ENCODE data around the gene WDR5.

The WDR5 gene

DNA sequence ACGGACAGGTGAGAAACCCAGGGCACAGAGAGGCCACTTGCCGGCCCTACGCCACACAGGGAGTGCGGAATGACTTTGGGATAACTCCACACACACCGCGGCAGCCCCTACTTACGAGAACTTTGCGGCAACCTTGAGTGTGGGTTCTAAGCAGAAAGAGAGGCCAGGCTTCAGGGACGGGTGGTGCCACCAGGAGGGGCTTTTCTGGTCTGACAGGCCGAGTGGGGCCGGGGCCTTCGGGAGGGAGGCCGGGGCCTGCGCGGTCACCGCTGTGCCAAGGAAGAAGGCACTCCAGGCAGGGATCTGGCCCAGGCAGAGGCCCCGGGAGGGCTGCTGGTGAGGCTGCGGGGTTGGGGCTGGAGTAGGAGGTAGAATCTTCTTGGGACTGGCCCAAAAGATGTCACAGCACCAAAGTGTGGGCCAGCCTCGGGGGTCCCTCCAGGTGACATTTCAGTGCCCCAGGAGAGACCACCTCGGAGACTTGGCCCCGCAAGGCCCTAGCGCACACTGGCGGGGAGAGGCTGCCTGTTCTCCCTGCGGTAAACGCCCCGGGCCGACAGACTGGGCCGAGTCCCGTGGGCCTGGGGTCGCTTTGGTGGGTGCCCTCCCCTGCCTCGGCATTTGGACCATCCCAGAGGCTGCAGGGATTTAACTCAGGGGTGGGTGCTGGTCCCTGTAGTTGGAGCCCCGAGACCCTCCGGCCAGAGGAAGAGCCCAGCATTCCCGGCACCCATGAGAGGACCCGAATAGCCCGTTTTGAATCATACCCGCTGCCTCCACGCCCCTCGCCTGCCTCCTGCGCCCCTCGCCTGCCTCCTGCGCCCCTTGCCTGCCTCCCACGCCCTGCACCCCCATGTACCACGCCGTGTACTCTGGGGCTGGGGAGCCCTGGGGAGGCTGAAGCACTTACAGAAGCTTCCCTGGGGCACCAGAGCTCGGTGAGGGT lies 37.5 kb downstream of the WDR5 start:
- DNase-seq, result no peak

DNA sequence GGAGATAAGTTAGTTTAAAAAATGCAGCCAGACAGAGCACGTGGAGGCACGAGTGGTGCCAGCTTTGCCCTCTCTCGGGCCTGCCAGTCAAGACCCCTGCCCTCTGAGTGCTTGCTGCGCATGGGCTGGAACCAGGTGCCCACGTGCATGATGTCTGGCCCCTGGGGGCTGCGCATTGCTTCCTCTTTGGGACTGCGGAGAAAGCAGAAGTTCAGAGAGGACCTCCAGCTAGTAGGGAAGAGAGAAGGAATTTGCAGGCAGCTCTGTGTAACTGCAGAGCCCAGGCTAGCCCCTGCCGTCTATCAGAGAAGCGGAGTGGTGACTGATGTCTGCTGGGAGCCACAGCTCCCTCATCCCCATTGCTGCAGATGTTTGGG lies 38.2 kb downstream of the WDR5 start:
- DNase-seq, result no peak

DNA sequence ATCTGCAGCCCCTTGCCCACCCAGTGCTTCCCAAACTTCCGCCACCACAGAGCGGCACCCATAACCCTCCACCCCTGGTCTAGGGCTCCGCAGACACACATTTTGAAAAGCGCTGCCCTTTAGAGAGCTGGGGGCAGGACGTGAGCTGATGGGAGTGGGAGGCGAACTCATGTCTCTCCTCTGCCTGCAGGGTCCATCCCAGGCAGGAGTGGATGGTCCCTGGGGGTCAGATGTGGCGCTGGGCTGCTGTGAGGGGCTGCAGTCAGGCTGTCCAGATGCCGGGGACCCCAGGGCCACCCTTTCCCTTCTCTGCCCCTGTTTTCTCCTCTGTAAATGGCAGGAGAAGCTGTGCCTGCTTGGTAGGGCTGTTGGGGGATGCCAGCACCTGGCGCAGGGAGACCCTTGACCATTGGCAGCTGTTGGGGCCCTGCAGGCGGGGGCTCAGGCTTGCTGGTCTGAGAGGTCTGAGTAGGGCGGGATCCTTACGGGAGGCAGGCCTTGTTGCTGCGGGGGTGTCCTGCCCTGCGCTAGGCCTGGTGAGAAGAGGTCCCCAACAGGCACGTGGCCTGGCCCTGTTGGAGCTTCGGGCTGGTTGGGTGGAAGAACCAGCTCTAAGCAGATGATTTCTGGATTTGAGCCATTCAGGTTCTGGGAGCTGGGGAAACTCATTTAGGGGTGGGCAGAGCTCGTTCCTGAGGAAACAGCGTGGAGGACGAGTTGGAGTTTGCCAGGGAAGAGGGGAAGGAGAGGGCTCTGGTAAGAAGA lies 38.8 kb downstream of the WDR5 start:
- no peak for DNase-seq

- DNase-seq, result no peak
These were observed 39.5 kb downstream of the WDR5 start for GRCh38 chr9:134175291-134175807.

- no peak for DNase-seq
These were observed 40.1 kb downstream of the WDR5 start for GRCh38 chr9:134175808-134176598.

DNA sequence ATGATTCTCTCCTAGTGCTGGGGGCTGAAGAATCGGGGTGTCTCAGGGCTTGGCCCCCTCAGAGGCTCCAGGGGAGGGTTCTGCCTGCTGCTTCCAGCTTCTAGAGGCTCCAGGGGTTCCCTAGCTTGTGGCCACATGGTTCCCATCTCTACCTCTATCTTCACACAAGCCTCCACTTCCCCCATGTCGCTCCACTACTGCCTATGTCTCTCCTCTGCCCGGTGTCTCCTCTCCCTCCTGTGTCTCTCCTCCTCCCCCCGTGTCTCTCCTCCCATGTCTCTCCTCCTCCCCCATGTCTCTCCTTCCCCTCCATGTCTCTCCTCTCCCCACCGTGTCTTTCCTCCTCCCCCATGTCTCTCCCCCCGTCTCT lies 40.7 kb downstream of the WDR5 start:
- no peak for DNase-seq

DNA sequence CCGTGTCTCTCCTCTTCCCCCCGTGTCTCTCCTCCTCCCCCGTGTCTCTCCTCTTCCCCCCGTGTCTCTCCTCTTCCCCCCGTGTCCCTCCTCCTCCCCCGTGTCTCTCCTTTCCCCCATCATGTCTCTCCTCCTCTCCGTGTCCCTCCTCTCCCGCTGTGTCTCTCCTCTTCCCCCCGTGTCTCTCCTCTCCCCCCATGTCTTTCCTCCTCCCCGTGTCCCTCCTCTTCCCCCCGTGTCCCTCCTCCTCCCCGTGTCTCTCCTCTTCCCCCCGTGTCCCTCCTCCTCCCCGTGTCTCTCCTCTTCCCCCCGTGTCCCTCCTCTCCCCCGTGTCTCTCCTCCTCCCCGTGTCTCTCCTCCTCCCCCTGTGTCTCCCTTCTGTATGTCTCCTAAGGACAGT lies 41.3 kb downstream of the WDR5 start:
- DNase-seq, result no peak

DNA sequence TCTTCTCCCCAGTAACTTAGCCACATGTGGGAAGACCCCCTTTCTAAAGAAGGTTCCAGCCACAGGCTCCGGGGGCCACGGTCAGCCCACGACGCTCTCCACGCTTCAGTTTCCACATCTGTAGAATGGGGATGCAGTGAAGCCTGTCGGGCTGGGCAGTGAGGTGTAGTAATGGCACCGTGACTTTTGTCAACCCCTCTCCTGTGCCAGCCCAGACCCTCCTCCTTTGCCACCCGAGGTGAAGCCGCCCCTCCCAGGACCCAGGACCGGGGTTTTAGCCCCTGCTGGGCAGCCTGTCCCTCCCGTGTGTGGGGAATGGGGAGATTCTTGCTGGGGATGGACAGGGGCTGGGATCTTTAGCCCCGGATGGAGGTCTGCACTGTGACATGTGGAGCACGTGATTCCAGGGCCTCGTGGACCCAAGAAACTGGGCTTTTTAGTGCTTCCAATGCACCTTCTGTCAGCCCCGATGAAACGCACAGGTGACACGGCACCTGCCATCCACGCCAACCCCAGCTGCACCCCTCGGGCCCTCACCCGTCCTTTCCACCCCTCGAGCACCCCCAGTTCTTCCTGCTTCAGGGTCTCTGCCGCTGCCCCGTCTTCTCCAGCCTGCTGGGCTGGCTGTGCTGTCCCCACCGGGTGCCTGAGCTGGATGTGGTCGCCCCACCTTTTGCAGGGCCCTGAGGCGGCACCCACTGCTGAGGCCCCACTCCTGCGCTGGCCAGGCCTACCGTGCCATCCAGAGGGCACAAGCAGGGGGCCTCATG lies 41.9 kb downstream of the WDR5 start:
- DNase-seq, result no peak

GRCh38 chr9:134178394-134178767 lies 42.5 kb downstream of the WDR5 start:
- no peak for DNase-seq

GRCh38 chr9:134178768-134179551 lies 43.1 kb downstream of the WDR5 start:
- no peak for DNase-seq

- DNase-seq, result no peak
These were observed 43.7 kb downstream of the WDR5 start for GRCh38 chr9:134179595-134179917.

DNA sequence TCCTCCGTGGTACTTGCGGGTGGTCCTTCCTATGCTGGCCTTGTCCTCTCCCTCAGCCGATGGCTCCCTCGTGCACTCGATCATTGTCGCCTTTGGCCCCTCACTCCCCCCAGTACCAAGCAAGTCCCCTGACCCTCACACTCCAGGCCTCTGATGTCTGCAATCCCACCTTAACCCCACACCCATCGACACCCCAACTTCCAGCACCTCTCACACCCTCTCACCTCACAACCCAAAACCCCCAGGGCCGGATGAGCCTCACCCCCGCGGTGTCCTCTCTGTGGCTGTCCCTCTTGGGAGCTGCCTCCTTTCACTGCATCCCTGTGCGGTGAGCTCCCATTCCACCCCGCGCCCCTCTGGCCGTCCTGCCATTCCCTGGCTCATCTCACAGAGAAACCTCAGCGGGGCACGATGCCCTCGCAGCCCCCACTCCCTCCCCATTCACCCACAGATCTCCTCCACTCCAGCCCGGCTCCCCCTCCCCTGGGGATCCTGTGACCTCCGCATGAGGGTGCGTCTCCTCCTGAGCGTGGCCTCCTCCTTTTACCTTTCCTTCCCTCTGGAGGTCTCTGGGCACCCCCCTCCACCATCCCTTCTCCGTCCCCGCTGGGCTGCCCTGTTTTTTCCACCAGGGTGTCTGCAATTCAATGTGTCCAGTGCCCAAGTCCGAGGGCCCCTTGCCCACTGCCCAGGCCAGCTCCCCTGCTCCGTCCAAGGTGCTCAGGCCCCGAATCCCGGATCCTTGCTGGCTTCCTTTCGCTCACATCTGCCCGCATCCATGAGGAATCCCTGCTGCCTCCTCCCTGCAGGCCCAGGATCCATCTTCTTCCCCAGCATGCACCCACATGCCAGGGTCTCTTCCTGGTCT lies 44.3 kb downstream of the WDR5 start:
- DNase-seq, result no peak

DNA sequence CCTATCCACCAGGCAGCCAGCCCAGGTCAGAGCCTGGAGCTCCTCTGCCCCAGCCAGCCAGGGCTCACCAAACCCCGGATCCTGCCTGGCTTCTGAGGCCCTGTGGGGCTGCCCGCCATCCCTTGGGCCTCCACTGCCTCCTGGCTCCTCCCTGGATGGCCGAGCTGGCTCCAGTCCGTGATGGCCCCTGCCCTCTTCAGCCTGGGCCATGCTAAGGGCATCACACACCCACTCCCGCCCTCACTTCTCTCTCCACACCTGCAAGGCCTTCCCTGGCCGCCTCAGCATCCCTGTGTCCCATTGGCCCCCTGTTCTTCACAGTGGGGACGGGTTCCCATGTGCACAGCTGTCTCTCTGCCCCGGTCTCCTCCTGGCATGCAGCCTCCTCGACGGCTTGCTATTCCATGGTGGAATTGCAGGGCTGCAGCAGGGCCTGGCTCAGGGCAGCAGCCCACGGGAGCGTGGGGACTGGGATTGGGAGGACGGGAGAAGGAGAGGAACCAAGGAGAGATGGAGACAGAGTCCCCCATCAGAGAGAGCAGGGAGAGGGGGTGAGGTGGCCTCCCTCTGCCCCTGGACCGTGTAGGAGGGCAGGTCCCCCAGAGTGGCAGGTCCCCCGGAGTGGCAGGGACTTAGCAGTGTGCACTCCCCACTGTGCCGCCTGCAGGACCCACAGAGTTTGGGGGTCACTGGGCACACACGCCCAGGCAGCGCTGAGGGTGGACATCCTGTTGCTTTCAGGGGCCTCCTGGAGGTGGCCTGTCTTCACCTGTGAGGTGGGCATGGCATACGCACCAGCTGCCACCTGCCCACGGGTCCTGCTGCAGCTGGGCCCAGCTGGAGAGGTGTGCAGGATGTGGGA lies 45.1 kb downstream of the WDR5 start:
- no peak for DNase-seq

DNA sequence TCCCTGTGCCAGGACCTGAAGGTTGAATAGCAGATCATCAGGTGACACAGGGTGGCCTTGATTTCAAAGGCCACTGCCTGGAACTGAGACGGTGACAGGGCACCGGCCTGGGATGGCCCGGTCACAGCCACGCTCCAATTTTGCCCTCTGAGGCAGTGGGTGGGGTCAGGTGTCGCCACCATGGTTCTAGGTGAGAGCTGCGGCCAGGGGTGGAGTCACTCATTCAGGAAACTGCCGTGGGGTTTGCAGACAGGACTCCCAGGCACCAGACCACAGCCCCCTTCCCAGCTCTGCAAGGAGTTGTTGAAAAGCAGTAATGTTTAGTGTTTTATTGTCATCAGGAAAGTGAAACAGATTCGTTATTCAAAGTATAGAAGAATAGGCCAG lies 45.8 kb downstream of the WDR5 start:
- DNase-seq, result no peak

GRCh38 chr9:134182554-134183085 lies 46.7 kb downstream of the WDR5 start:
- no peak for DNase-seq

DNA sequence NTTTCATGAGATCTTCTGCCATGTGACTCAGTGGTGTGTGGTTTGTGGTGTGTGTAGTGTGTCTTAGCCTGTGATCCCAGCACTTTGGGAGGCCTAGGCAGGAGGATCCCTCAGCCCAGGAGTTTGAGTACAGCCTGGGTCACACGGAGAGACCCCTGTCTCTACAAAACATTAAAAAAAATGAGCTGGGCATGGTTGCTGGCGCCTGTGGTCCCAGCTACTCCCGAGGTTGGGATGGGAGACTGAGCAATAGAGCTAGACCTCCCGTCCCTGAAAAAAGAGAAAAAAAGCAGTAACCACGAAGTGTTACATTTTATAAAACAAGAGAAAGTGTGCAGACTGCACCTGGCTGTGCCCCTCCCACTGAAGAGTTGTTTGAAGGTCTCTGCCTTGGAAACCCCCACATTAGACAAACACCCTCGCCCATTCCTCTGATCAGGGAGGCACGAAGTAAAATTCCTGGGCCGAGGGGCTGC lies 49.7 kb downstream of the WDR5 start:
- DNase-seq, result no peak

- DNase-seq, result no peak
These were observed 50.7 kb downstream of the WDR5 start for GRCh38 chr9:134186471-134187109.

Measured in hypothalamus (tissue), 51 donors.